Measurements from ENCODE around the gene UNK. TPM values are rescaled to one million over a fixed set of nuclear protein-coding genes. Genes with fewer than 3 reads are reported as not detected.

The UNK gene
- total and polyA plus RNA-seq, 2 donors (not counting 3 experiments of a cell fraction or from before 2014, with no cell fraction given) = 18.0 to 23.2 TPM

GRCh38 chr17:75872434-75873351 lies 88.1 kb downstream of the UNK start:
- no peaks in the 10 kb centered on the region for H3K9me3 ChIP-seq (replicated peaks; ENCODE audit: control insufficient read depth, insufficient read depth, low read length)
- no peaks in the 10 kb centered on the region for H3K9me1 ChIP-seq (replicated peaks; ENCODE audit: control insufficient read depth, extremely low read depth, insufficient read depth, low read length)
- ChIA-PET CTCF (interaction anchor here (0.5 to 10.3 kb wide), 9 partner anchors 15 to 386 kb away, joined by 3 to 241 read pairs (median 6); partner anchors contain the start of genes TRIM65, UNC13D and WBP2), POLR2A (interaction anchor here (0.7 to 1.9 kb wide), 4 partner anchors 14 to 94 kb away, joined by 3 to 11 read pairs (median 7); partner anchors contain the start of gene WBP2)
- dilution Hi-C loops (cut with MboI; ENCODE audit: extremely low pct_ligation_motif_present, low sequenced_read_pairs) (no loop called here), intact Hi-C loops (cut with micrococcal nuclease) (loop anchor here (1.0 kb wide), 3 partner anchors 17 to 88 kb away; partner anchors contain the start of genes UNK and WBP2)
- peaks cover 6% of the 10 kb centered on the region for H3K79me2 ChIP-seq (ENCODE audit: control insufficient read depth, insufficient read depth, low read length)
- no peak overlapping the region for H3K4me3 ChIP-seq (replicated peaks in 1 of 3; ENCODE audit: insufficient read depth in 1 of 3, low read depth in 1 of 3, low read length in 3 of 3)
- peak overlapping the region; percentile 77 for H3K9ac ChIP-seq (replicated peaks; ENCODE audit: extremely low read depth, insufficient read depth, low read length)
- peak overlapping the region; percentile 32 for H2AFZ ChIP-seq (ENCODE audit: low read depth, low read length)
- TF ChIP-seq POLR2A (IDR thresholded peaks at IDR 0.05; ENCODE audit: low read depth, low read length) = peak; percentile 63
- no peak for TF ChIP-seq EZH2 (IDR thresholded peaks at IDR 0.05; ENCODE audit: borderline replicate concordance, low read depth, low read length, severe bottlenecking)
- no peak for TF ChIP-seq FOS (IDR thresholded peaks at IDR 0.05; ENCODE audit: borderline replicate concordance, insufficient read depth, low read length)
- TF ChIP-seq MAX (IDR thresholded peaks at IDR 0.05; ENCODE audit: insufficient read depth, insufficient read length) = no peak
- TF ChIP-seq MYC (IDR thresholded peaks at IDR 0.05; ENCODE audit: low read depth, low read length) = no peak
- no peak for TF ChIP-seq JUN (IDR thresholded peaks at IDR 0.05; ENCODE audit: borderline replicate concordance, insufficient read depth, insufficient read length, low read depth)
- TF ChIP-seq POLR2AphosphoS5 (IDR thresholded peaks at IDR 0.05; ENCODE audit: insufficient read depth, low read depth, low read length) = peak; percentile 50
- no peak for TF ChIP-seq GATA2 (IDR thresholded peaks at IDR 0.05; ENCODE audit: insufficient read depth, insufficient read length, low read depth, low read length)
- no peak for TF ChIP-seq CTCF (IDR thresholded peaks at IDR 0.05; ENCODE audit: extremely low read depth in 1 of 2, insufficient read depth in 1 of 2, low read depth in 1 of 2, low read length in 2 of 2)
- peak; percentile 95 for DNase-seq (ENCODE audit: low read depth, low spot score)
- peak overlapping the region; percentile 95 for H3K27ac ChIP-seq (ENCODE audit: insufficient read depth, low read depth, low read length)
- no TSS peak for BruUV-seq (replicated peaks)
- H3K36me3 ChIP-seq (ENCODE audit: control insufficient read depth in 2 of 2, extremely low read depth in 1 of 2, insufficient read depth in 2 of 2, low read length in 2 of 2) = peaks cover 3 to 18% of the 10 kb centered on the region in 2 experiments
- H3K4me2 ChIP-seq (ENCODE audit: insufficient read depth, low read length) = peak overlapping the region; percentile 29
- peaks cover 43% of the 10 kb centered on the region for H3K4me1 ChIP-seq (ENCODE audit: control insufficient read depth, extremely low read depth, insufficient read depth, low read length)
- no peaks in the 10 kb centered on the region for H3K27me3 ChIP-seq (ENCODE audit: control insufficient read depth in 2 of 2, insufficient read depth in 2 of 2, low read length in 2 of 2)
- peak; percentile 100 for FAIRE-seq
- H4K20me1 ChIP-seq (replicated peaks; ENCODE audit: control insufficient read depth, extremely low read depth, insufficient read depth, low read length) = no peaks in the 10 kb centered on the region
